Osteocyte (in vitro differentiated cells): ENCODE results near the gene PEAR1. TPM values are rescaled to one million over a fixed set of nuclear protein-coding genes. Genes with fewer than 3 reads are reported as not detected.

ENCODE experiments used
- DNase-seq: peaks from one replicate; pipeline ENCODE4 v3.0.0; 2021; ENCODE audit warnings: mixed read lengths; ENCODE audit not compliant: unreplicated experiment; ENCODE audit errors: extremely low spot score
- H3K27ac Mint-ChIP-seq: one replicate; pipeline ENCODE4 v1.8.0; 2021; ENCODE audit warnings: mild to moderate bottlenecking, mixed read lengths; ENCODE audit not compliant: unreplicated experiment
- H3K27me3 Mint-ChIP-seq: one replicate; pipeline ENCODE4 v1.8.0; 2021; ENCODE audit warnings: mixed read lengths; ENCODE audit not compliant: unreplicated experiment
- H3K36me3 Mint-ChIP-seq: one replicate; pipeline ENCODE4 v1.8.0; 2021; ENCODE audit warnings: mixed read lengths; ENCODE audit not compliant: unreplicated experiment
- H3K4me1 Mint-ChIP-seq: one replicate; pipeline ENCODE4 v1.8.0; 2021; ENCODE audit warnings: mixed read lengths; ENCODE audit not compliant: unreplicated experiment
- H3K4me3 Mint-ChIP-seq: one replicate; pipeline ENCODE4 v1.8.0; 2021; ENCODE audit warnings: mild to moderate bottlenecking, moderate library complexity, mixed read lengths; ENCODE audit not compliant: unreplicated experiment
- H3K9me3 Mint-ChIP-seq: one replicate; pipeline ENCODE4 v1.8.0; 2021; ENCODE audit warnings: mixed read lengths; ENCODE audit not compliant: unreplicated experiment
- CTCF ChIP-seq: fragments of 200-600 bp; sonication (generic); IDR thresholded peaks from 2 replicates; pipeline ENCODE4 v1.5.0; 2021; ENCODE audit warnings: antibody characterized with exemption, mild to moderate bottlenecking, moderate library complexity
- total RNA-seq: library from RNA; stranded (reverse); gene quantifications from 2 replicates; pipeline ENCODE4 v1.2.1, GENCODE V29; 2021

The PEAR1 gene
- total RNA-seq, 1 donor from 2014 or later = 27.4 TPM

- no peak overlapping the region for H3K4me3 Mint-ChIP-seq
- no peaks in the 10 kb centered on the region for H3K4me1 Mint-ChIP-seq
- no peaks in the 10 kb centered on the region for H3K9me3 Mint-ChIP-seq
- DNase-seq = no peak
- no peak for TF ChIP-seq CTCF
- no peak overlapping the region for H3K27ac Mint-ChIP-seq
- no peaks in the 10 kb centered on the region for H3K36me3 Mint-ChIP-seq
- H3K27me3 Mint-ChIP-seq = peaks cover 77% of the 10 kb centered on the region
These were observed 11.0 kb upstream of the PEAR1 start for GRCh38 chr1:156882543-156882942.

- H3K9me3 Mint-ChIP-seq = no peaks in the 10 kb centered on the region
- H3K36me3 Mint-ChIP-seq = no peaks in the 10 kb centered on the region
- H3K4me1 Mint-ChIP-seq = no peaks in the 10 kb centered on the region
- DNase-seq = no peak
- H3K4me3 Mint-ChIP-seq = no peak overlapping the region
- TF ChIP-seq CTCF = no peak
- H3K27me3 Mint-ChIP-seq = peaks cover 67% of the 10 kb centered on the region
- H3K27ac Mint-ChIP-seq = no peak overlapping the region
These were observed 9.6 kb upstream of the PEAR1 start for GRCh38 chr1:156883919-156884318.

- Mint-ChIP-seq H3K27me3 (peaks cover 64% of the 10 kb centered on the region), H3K27ac (no peak overlapping the region), H3K36me3 (no peaks in the 10 kb centered on the region), H3K4me3 (no peak overlapping the region), H3K9me3 (no peaks in the 10 kb centered on the region), H3K4me1 (no peaks in the 10 kb centered on the region)
- TF ChIP-seq CTCF = no peak
- DNase-seq = no peak
These were observed 8.8 kb upstream of the PEAR1 start for GRCh38 chr1:156884560-156885184.

DNA sequence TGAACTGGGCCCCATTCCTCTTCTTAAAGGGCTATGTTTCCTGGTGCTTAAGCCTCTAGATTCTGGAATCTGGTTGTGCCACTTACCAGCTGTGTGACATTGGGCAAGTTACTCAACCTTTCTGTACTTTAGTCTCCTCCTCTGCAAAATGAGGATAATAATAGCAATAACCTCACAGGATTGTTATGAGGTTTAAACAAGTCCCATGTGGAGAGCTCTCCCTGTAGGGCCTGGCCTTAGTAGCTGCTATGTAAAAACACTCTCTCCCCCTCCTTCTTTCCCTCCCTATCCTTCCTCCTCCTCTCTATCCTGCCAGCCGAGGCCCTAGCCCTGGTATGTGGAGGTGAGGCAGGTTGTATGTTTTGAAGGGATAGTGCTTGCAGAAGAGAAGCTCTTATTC lies 8.2 kb upstream of the PEAR1 start:
- Mint-ChIP-seq H3K27ac (no peak overlapping the region), H3K9me3 (no peaks in the 10 kb centered on the region), H3K4me3 (no peak overlapping the region), H3K36me3 (no peaks in the 10 kb centered on the region), H3K4me1 (no peaks in the 10 kb centered on the region), H3K27me3 (peaks cover 57% of the 10 kb centered on the region)
- DNase-seq = no peak
- TF ChIP-seq CTCF = no peak

DNA sequence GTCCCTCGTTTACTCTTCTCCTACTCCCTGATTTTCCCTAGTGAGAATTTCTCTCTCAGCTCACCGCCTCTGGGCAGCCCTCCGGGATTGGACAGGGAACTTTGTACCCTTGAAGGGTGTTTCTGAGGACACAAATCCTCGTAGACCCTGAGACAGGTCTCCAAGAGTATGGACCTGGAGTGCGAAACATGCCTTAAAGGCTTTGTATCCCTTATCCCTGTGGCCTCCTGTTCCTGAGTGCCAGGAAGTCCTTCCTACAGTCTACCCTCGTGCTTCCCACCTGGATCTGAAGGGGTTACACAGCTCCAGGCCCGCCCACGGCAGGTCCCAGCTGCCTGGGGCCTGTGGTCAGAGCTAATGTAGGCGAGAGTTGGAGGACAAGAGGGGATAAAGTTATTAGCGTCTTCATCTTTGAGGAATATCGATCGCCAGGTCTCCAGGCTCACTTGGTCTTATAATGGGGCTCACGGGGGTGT lies 7.6 kb upstream of the PEAR1 start:
- TF ChIP-seq CTCF = no peak
- Mint-ChIP-seq H3K4me3 (no peak overlapping the region), H3K9me3 (no peaks in the 10 kb centered on the region), H3K27me3 (peaks cover 53% of the 10 kb centered on the region), H3K4me1 (no peaks in the 10 kb centered on the region), H3K27ac (no peak overlapping the region), H3K36me3 (no peaks in the 10 kb centered on the region)
- no peak for DNase-seq
